ENCODE measurements around the gene HABP4. TPM values are rescaled to one million over a fixed set of nuclear protein-coding genes. Genes with fewer than 3 reads are reported as not detected.

HABP4 gene
- total RNA-seq, 1 experiment from 2014 or later: 21.0 TPM

GRCh38 chr9:96496368-96497116 lies 46.6 kb downstream of the HABP4 start (continued):
- TF ChIP-seq CTCF (IDR thresholded peaks at IDR 0.05 in 2 of 3, conservative IDR thresholded peaks at IDR 0.05 in 1 of 3; ENCODE audit: borderline replicate concordance in 1 of 3, insufficient read depth in 1 of 3, low read depth in 2 of 3, low read length in 2 of 3) (no peak), REST (IDR thresholded peaks at IDR 0.05; ENCODE audit: low read depth) (no peak), POLR2A (IDR thresholded peaks at IDR 0.05; ENCODE audit: borderline replicate concordance, extremely low read depth, insufficient read depth, insufficient read length) (no peak), EZH2 (IDR thresholded peaks at IDR 0.05) (no peak), SIN3A (IDR thresholded peaks at IDR 0.05; ENCODE audit: low read depth) (no peak)

DNA sequence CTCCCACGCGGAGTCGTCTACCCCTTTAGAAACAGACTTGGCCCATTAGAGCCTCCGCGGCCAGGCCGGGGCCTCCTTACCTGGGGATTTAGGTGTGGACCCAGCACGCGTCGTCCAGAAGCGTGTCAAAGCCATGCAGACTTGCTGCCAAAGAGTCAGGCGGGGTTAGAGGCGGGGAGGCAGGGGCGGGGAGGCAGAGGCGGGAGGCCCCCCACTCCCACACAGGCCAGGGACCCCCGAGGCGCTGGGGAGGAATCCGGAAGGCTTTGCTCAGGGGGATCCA lies 47.1 kb downstream of the HABP4 start:
- Histone ChIP-seq H3K27me3 (ENCODE audit: insufficient read depth, low read length) (no peaks in the 10 kb centered on the region), H3K27ac (ENCODE audit: low read depth, low read length) (no peak overlapping the region), H3K4me2 (ENCODE audit: low read length) (no peak overlapping the region), H3K4me3 (replicated peaks in 1 of 2; ENCODE audit: low read depth in 1 of 2, low read length in 2 of 2) (no peak overlapping the region), H3K9ac (ENCODE audit: low read length) (no peak overlapping the region), H4K20me1 (ENCODE audit: insufficient read depth) (no peaks in the 10 kb centered on the region), H2AFZ (ENCODE audit: low read depth, low read length, poor library complexity, severe bottlenecking) (no peak overlapping the region), H3K4me1 (ENCODE audit: control insufficient read depth in 1 of 2, insufficient read depth in 2 of 2, low read length in 2 of 2) (peaks cover under 1 to 3% of the 10 kb centered on the region in 2 experiments; a peak in 2 of 4 replicates), H3K79me2 (ENCODE audit: insufficient read depth, low read length) (no peaks in the 10 kb centered on the region), H3K36me3 (ENCODE audit: control insufficient read depth in 1 of 2, insufficient read depth in 2 of 2, low read length in 2 of 2) (no peaks in the 10 kb centered on the region; a peak in 1 of 4 replicates), H3K9me2 (ENCODE audit: insufficient read depth) (no peaks in the 10 kb centered on the region), H3K9me3 (ENCODE audit: control insufficient read depth in 1 of 2, insufficient read depth in 1 of 2, low read depth in 1 of 2, low read length in 2 of 2) (no peaks in the 10 kb centered on the region)
- no peak for TF ChIP-seq FOSL1 (IDR thresholded peaks at IDR 0.05; ENCODE audit: low read depth)
- ChIA-PET CTCF (no interaction called here), RAD21 (ENCODE audit: low non-redundant PET in 1 of 2, low total read pairs in 2 of 2, uncharacterized antibody in 2 of 2, unreplicated experiment in 2 of 2) (no interaction called here), POLR2A (no interaction called here)
- BruUV-seq (replicated peaks): no TSS peak
- DNase-seq (ENCODE audit: low read depth, low spot score) (no peak), ATAC-seq (no peak)
- intact Hi-C loops (cut with micrococcal nuclease): no loop called here

All from HCT116 (cell line).